Rectal smooth muscle tissue (tissue), 1 donor: Measurements from ENCODE around the gene DCP2.
"Not testable (repeated sequence)": the region's sequence is repeated elsewhere in the genome, so short reads cannot be mapped to it uniquely, and the experiment has no call there.

Source experiments
- H3K27ac ChIP-seq: one replicate; pipeline ENCODE4 v1.7.0; 2013; ENCODE audit warnings: low read depth, low read length, inconsistent platforms
- H3K27me3 ChIP-seq: one replicate; pipeline ENCODE4 v1.7.0; 2013; ENCODE audit warnings: low read length; ENCODE audit not compliant: control insufficient read depth, insufficient read depth
- H3K36me3 ChIP-seq: one replicate; pipeline ENCODE4 v1.7.0; 2013; ENCODE audit warnings: low read length; ENCODE audit not compliant: control insufficient read depth, insufficient read depth
- H3K4me1 ChIP-seq: one replicate; pipeline ENCODE4 v1.7.0; 2013; ENCODE audit warnings: low read length; ENCODE audit not compliant: control insufficient read depth, insufficient read depth
- H3K4me3 ChIP-seq: one replicate; pipeline ENCODE4 v1.7.0; 2013; ENCODE audit warnings: low read length
- H3K9ac ChIP-seq: one replicate; pipeline ENCODE4 v1.7.0; 2013; ENCODE audit warnings: low read length

Gene DCP2

DNA sequence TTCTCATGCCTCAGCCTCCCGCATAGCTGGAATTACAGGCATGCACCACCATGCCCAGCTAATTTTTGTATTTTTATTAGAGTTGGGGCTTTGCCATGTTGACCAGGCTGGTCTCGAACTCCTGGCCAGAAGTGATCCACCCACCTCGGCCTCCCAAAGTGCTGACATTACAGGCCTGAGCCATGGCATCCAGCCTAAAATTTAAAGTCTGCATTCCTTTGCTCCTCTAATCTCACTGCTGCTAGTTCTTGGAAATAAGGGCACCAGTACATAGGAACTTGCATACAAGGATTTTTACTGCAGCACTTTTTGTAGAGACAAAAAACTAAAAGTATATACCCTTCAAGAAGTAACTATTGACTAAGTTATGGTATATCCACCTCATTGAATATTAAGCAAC, 20.0 kb upstream of the DCP2 start:
- Histone ChIP-seq H3K4me3 (no peak overlapping the region), H3K9ac (no peak overlapping the region), H3K4me1 (no peaks in the 10 kb centered on the region), H3K27me3 (no peaks in the 10 kb centered on the region), H3K27ac (no peak overlapping the region), H3K36me3 (no peaks in the 10 kb centered on the region)

DNA sequence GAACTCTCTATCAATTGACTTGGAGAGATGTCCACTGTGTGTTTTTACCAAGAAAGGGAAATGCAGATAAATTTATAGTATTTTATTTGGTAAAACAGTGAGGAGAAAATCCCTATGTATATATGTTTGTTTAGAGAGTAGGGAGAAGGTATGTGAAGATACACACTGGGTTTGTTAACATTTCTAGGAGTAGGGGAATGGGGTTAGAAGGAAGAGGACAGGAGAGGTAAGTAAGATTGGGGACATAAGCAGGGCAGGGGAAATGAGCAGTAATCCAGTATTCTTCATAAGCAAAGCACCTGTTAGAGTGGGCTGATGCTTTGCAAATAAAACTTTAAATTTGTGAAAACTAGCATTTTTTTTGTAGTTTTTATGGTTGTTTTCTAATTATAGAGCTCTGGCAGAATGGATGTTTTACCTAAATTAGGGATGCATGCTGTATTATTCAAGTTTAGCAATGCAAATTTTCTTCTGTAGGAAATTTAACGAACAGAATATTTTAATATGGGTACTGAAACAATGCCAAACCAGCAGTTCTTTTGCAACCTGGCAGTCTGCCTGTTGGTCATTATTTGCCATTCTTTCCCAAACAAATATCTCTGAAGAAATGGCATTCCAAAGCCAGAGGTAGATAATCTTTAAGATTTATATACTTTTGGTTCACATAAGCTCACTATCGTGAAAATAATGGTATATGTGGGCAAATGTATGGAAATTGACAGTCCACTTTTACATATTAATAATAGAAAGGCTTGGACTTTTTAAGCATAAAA, 19.4 kb upstream of the DCP2 start:
- no peaks in the 10 kb centered on the region for H3K4me1 ChIP-seq
- H3K4me3 ChIP-seq = no peak overlapping the region
- no peak overlapping the region for H3K9ac ChIP-seq
- H3K27ac ChIP-seq = no peak overlapping the region
- no peaks in the 10 kb centered on the region for H3K27me3 ChIP-seq
- no peaks in the 10 kb centered on the region for H3K36me3 ChIP-seq

DNA sequence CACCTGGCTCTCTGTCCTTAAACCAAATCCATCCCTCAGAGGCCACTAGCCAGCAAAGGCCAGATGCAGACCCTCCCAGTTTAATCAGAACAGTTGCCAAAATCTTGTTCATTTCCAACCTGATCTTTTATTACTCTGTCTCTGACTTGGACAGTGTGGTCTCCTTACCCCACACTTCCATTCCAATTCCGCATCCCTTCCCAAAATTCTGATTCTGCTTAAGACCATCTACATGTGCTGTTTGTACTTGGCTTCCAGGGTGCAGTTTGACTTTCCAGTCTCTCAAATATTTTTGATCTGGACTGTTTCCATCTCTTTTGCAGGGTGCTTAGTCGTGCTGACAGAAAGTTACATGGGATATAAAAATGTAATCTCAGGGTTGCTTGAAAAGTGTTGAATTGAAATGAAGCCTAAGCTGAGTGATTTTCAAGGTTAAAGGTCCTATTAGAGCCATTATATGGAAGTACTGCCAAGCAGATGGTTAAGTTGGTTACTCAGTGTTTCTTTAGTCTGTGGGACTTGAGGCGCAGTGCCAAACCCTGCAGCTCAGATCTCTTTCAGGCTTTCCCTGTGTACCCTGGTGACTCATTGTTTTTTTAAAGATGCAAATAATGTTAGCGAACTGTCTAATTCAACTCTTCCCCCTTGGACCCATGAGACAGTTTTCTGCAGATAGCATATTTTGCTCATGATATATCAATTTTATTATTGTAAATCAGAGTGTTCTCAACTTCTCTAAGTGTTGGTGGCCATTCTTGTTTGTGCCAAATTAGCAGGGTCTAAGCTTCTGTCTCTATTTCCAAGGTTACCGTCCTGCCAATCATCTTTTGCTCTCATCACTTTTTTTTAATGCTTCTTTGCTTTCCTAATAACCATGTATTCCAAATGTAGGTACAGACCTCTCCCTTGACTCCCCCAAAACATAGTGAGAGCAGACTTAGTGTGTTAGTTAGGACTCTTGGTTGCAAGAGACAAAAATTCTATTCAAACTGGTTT, 18.2 kb upstream of the DCP2 start:
- H3K9ac ChIP-seq = no peak overlapping the region
- H3K27me3 ChIP-seq = no peaks in the 10 kb centered on the region
- no peaks in the 10 kb centered on the region for H3K36me3 ChIP-seq
- H3K4me3 ChIP-seq = no peak overlapping the region
- no peak overlapping the region for H3K27ac ChIP-seq
- H3K4me1 ChIP-seq = no peaks in the 10 kb centered on the region

DNA sequence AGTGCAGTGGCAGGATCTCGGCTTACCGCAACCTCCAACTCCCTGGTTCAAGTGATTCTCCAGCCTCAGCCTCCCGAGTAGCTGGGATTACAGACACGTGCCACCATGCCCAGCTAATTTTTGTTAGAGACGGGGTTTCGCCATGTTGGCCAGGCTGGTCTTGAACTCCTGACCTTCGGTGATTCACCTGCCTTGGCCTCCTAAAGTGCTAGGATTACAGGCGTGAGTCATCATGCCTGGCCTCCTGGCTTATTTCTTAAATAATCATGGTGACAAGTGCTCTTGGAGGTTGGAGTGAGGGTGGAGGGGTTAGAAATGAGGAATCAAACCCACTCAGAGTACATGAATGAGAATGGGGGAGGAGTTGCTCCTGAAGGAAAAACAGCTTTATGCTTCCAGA, 16.7 kb upstream of the DCP2 start:
- H3K4me3 ChIP-seq, H3K9ac ChIP-seq, H3K4me1 ChIP-seq, H3K27ac ChIP-seq, H3K36me3 ChIP-seq, H3K27me3 ChIP-seq: not testable (repeated sequence)

DNA sequence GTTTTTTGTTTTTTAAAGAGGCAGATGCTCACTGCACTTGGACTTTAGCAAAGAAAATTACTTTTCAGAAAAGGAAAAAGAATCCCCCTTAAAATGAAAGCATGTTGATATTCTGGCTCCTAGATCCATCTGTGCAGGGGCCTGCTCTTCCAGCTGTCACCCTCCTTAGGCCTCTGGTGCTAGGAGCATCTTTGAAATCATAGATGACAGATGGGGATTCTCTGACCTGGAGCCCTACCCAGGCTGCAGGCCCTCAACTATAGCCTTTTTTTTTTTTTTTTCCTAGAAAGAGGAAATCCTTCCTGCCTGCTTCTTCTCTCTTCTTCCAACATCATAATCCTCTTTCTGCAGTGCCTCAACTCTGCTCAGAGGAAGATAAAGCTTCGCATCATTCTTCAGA, 16.3 kb upstream of the DCP2 start:
- H3K4me1 ChIP-seq = no peaks in the 10 kb centered on the region
- H3K27me3 ChIP-seq = no peaks in the 10 kb centered on the region
- H3K4me3 ChIP-seq = no peak overlapping the region
- H3K9ac ChIP-seq = no peak overlapping the region
- H3K36me3 ChIP-seq = no peaks in the 10 kb centered on the region
- no peak overlapping the region for H3K27ac ChIP-seq

DNA sequence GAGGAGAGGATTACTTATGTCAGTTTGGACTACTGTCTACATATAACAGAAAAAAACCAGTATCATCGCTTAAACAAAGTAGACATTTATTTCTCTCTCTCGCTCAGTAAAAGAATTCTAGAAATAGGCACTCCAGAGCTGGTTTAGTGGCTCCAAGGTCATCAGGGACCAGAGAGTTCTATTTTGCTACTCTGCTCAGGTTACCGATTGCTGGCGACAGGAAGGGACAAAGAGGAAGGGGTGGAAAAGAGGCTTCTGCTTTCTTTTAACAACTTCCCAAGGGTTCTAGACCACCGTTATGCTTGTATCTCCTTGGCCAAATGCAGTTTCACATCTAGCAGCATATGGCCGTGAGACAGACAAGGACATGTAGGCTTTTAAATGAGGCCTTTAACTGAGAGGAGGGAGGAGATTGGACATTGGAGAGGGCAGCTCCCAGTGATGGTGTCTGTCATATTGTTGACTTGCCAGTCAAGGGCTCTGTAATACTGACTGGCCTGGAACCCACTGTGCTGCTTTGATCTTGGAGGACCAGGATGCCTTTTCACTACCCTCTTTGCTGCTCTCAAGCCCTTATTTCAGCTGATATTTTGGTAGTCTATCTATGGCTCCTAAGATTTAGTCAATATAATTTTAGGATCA, 15.6 kb upstream of the DCP2 start:
- Histone ChIP-seq H3K4me3 (no peak overlapping the region), H3K36me3 (no peaks in the 10 kb centered on the region), H3K4me1 (no peaks in the 10 kb centered on the region), H3K27ac (no peak overlapping the region), H3K9ac (no peak overlapping the region), H3K27me3 (no peaks in the 10 kb centered on the region)

DNA sequence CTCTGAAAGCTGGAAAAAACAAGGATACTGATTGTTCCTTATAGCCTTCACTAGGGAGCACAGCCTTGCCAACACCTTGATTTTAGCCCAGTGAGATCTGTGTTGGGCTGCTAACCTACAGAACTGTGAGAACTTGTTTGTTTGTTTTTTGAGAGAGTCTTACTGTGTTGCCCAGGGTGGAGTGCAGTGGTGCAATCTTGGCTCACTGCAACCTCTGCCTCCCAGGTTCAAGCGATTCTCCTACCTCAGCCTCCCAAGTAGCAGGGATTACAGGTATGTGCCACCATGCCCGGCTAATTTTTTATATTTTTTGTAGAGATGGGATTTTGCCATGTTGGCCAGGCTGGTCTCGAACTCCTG, 13.2 kb upstream of the DCP2 start:
- H3K36me3 ChIP-seq, H3K9ac ChIP-seq, H3K27me3 ChIP-seq, H3K4me1 ChIP-seq, H3K4me3 ChIP-seq, H3K27ac ChIP-seq: not testable (repeated sequence)

DNA sequence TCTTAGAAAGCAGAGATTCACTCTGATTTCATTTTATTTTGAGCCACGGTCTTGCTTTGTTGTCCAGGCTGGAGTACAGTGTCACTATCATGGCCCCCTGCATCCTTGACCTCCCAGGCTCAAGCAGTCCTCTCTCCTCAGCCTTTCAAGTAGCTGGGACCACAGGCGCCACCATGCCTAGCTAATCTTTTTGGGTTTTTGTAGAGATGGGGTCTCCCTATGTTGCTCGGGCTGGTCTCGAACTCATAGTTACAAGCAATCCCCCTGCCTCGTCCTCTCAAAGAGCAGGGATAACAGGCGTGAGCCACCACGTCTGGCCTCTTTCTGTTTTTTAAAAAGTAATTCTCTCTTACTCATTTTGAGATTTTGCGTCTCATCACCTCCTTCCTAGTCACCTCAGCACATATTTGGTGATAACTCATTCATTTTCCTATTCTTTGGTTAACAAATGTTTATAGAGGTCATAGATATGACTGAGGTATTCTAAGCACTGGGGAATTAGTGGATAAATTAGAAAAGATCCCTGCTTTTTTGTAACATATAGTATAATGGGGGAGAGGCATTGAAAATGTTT, 10.8 kb upstream of the DCP2 start:
- no peaks in the 10 kb centered on the region for H3K4me1 ChIP-seq
- H3K4me3 ChIP-seq = no peak overlapping the region
- no peaks in the 10 kb centered on the region for H3K27me3 ChIP-seq
- H3K27ac ChIP-seq = no peak overlapping the region
- H3K9ac ChIP-seq = no peak overlapping the region
- no peaks in the 10 kb centered on the region for H3K36me3 ChIP-seq

DNA sequence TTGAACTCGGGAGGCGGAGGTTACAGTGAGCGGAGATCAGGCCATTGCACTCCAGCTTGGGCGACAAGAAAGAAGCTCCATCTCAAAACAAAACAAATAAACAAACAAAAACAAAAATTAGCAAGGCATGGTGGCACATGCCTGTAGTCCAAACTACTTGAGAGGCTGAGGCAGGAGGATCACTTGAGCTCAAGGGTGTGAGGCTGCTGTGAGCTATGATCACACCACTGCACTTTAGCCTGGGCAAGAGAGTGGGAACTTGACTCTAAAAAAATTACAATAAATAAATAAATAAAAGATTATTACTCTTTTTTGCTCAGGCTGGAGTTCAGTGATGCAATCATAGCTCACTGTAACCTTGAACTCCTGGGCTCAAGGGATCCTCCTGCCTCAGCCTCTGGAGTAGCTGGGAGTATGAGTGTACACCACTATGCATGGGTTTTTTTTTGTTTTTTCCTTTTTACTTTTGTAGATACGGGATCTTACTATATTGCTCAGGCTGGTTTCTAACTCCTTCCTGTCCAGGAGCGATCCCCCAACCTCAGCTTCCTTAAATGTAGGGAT, 9.0 kb upstream of the DCP2 start:
- H3K36me3 ChIP-seq = no peaks in the 10 kb centered on the region
- no peaks in the 10 kb centered on the region for H3K27me3 ChIP-seq
- H3K4me3 ChIP-seq = no peak overlapping the region
- no peak overlapping the region for H3K27ac ChIP-seq
- no peaks in the 10 kb centered on the region for H3K4me1 ChIP-seq
- H3K9ac ChIP-seq = no peak overlapping the region

DNA sequence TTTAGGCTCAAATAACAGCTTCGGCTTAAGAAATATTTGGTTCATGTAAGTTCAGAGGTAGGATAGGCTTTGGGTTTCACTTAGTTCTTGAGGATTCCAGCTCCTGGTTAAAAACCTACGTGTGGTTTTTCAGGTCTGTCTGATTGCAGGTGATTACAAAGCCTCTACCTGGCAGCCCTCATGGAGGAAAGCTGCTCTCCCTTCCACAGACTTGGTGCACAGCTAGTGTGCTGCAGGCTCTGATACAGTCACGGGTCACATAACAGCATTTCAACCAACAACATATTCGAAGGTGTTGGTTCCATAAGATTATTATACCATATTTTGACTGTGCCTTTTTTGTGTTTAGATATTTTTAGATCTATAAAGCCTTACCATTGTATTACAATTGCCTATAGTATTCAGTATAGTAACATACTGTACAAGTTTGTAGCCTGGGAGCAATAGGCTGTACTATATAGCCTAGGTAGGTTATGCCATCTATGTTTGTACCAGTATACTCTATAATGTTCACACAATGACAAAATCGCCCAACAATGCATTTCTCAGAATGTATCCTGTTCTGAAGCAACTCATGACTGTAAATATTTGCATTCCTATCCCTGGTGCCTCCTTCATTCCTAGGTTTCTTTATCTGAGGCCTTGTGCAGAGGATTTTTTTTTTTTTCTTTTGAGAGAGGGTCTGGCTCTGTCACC, 8.0 kb upstream of the DCP2 start:
- no peak overlapping the region for H3K9ac ChIP-seq
- no peak overlapping the region for H3K4me3 ChIP-seq
- H3K4me1 ChIP-seq = no peaks in the 10 kb centered on the region
- no peak overlapping the region for H3K27ac ChIP-seq
- H3K27me3 ChIP-seq = no peaks in the 10 kb centered on the region
- no peaks in the 10 kb centered on the region for H3K36me3 ChIP-seq

DNA sequence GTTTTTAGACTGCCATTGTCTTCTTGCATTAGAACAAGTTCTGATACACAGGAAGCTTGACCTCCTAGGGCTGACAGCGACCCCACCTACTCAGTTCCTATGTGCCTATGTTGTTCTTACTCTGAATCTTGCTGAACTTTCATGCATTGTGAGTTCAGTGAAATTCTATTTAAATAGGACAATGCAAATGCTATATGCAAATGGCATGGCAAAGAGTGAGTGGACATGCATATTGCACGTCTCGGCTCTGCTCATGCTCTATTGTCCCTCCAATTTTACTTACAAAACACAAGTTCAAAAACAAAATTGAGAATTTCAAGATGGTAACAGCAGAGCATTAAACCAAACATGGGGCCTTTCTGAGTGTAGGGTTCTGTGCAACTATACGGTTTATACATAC, 5.3 kb upstream of the DCP2 start:
- H3K27me3 ChIP-seq = no peaks in the 10 kb centered on the region
- H3K27ac ChIP-seq = no peak overlapping the region
- peaks cover 4% of the 10 kb centered on the region for H3K4me1 ChIP-seq
- no peak overlapping the region for H3K9ac ChIP-seq
- no peaks in the 10 kb centered on the region for H3K36me3 ChIP-seq
- H3K4me3 ChIP-seq = no peak overlapping the region
